Activated T-cell treated with anti-CD3 and anti-CD28 coated beads, Interleukin-2, amount 50 U/mL, for 24 hours (primary cell): ENCODE data around the gene CARD14.
"Not testable (repeated sequence)": the region's sequence is repeated elsewhere in the genome, so short reads cannot be mapped to it uniquely, and the experiment has no call there.

Experiments used
- DNase-seq: peaks from one replicate; pipeline ENCODE4 v3.0.0-alpha.2; 2020
- H3K27ac Mint-ChIP-seq: 2 replicates; pipeline ENCODE4 v1.8.0; 2020; ENCODE audit warnings: mild to moderate bottlenecking, mixed read lengths
- H3K27me3 Mint-ChIP-seq: 2 replicates; pipeline ENCODE4 v1.8.0; 2020; ENCODE audit warnings: mixed read lengths
- H3K36me3 Mint-ChIP-seq: 2 replicates; pipeline ENCODE4 v1.8.0; 2020; ENCODE audit warnings: low read depth, mixed read lengths
- H3K4me1 Mint-ChIP-seq: 2 replicates; pipeline ENCODE4 v1.8.0; 2020; ENCODE audit warnings: low read depth, mixed read lengths
- H3K4me3 Mint-ChIP-seq: 2 replicates; pipeline ENCODE4 v1.8.0; 2020; ENCODE audit warnings: mild to moderate bottlenecking, moderate library complexity, mixed read lengths
- H3K9me3 Mint-ChIP-seq: 2 replicates; pipeline ENCODE4 v1.8.0; 2020; ENCODE audit warnings: mixed read lengths

Gene CARD14

DNA sequence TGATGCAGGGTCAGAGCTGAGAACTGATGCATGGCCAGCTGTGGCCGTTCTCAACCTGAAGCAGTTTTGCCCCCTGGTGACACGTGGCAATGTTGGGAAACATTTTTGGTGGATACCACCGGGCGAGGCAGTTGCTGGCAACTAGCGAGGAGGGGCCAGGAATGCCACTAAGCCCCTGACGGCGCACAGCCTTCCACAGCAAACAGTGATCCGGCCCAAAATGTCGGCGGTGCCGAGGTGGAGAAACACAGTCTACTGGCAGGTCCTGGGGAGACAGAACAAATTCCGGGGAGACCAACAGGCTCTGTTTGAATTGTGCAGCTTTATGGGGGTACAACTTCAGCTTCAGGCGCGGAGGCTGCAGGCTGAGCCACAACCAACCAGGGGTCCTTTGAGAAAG is 58.6 kb downstream of the CARD14 start:
- Mint-ChIP-seq H3K36me3 (peaks cover 44% of the 10 kb centered on the region), H3K27ac (no peak overlapping the region)

DNA sequence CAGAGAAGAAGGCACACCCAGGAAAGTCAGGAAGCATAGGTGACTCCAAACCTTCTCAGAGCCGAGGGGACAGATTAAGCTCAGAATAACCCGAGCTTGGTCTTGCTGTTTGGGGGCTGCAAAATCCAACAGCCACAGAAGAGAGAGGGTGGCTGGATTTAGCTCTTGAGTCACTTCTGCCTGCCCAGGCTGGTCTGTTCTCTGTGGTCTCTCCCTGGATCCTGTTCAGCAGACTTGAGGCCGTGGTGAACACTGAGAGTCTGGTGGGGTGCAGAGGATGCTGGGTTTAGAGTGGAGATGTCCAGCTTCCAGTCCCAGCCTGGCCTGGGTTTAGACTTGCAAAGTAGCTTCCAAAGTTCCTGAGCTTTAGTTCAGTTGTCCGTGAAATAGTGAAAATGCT is 59.2 kb downstream of the CARD14 start:
- Mint-ChIP-seq H3K27ac (no peak overlapping the region), H3K36me3 (peaks cover 48% of the 10 kb centered on the region), H3K27me3 (no peaks in the 10 kb centered on the region)

More for the DNA sequence above, 58.6 kb downstream of the CARD14 start:
- Mint-ChIP-seq H3K4me1 (peaks cover 9% of the 10 kb centered on the region), H3K9me3 (peaks cover 15% of the 10 kb centered on the region), H3K27me3 (no peaks in the 10 kb centered on the region), H3K4me3 (no peak overlapping the region)
- DNase-seq: no peak

DNA sequence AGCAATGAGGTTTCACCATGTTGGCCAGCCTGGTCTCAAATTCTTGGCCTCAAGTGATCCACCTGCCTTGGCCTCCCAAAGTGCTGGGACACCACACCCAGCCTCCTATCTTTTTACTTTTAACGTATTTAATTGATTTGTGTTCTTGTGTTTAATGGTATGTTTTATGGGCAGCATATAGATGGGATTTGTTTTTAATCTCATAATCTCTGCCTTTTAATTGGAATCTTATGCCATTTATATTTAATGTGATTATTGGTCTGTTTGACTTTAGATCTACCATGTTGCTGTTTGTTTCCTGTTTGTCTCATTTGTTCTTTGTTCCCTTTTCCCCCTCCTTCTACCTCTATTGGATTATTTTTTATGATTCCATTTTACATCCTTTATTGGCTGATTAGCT is 62.6 kb downstream of the CARD14 start:
- H3K4me3 Mint-ChIP-seq: no peak overlapping the region
- H3K27ac Mint-ChIP-seq: no peak overlapping the region
- peaks cover 73% of the 10 kb centered on the region for H3K36me3 Mint-ChIP-seq

More for the DNA sequence above, 59.2 kb downstream of the CARD14 start:
- Mint-ChIP-seq H3K4me3 (no peak overlapping the region), H3K4me1 (peaks cover 6% of the 10 kb centered on the region), H3K9me3 (peaks cover 16% of the 10 kb centered on the region)
- DNase-seq: no peak

DNA sequence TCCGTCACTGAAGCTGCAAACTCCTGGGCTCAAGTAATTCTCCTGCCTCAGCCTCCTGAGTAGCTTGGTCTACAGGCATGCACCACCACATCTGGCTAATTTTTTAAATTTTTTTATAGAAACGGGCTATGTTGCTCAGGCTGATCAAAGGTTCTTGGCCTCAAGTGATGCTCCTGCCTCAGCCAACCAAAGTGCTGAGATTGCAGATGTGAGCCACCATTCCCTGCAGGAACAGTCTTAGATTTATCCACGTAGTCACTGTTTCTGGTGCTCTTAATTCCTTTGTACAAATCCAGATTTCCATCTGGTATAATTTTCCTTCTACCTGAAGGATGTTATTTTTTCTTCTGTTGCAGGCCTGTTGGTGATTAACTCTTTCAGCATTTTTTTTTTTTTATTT is 63.4 kb downstream of the CARD14 start:
- Mint-ChIP-seq H3K27ac (no peak overlapping the region), H3K4me1 (no peaks in the 10 kb centered on the region), H3K36me3 (peaks cover 75% of the 10 kb centered on the region), H3K27me3 (no peaks in the 10 kb centered on the region), H3K4me3 (no peak overlapping the region), H3K9me3 (peaks cover 19% of the 10 kb centered on the region)
- no peak for DNase-seq

More for the DNA sequence above, 62.6 kb downstream of the CARD14 start:
- Mint-ChIP-seq H3K4me1 (no peaks in the 10 kb centered on the region), H3K9me3 (peaks cover 19% of the 10 kb centered on the region), H3K27me3 (no peaks in the 10 kb centered on the region)
- no peak for DNase-seq

DNA sequence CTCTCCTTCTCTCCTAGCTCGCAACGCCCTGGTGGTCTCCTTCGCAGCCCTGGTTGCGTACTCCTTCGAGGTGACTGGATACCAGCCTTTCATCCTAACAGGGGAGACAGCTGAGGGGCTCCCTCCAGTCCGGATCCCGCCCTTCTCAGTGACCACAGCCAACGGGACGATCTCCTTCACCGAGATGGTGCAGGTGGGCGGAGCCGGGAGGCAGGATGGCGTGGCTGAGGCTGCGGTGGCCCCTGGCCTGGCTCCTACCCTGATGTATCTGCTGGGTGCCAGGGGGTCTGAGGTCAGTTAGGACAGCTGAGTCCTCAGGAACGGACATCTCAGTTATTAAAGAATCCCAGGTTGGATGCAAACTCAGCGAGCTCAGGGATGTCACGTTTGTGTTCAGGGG is 67.1 kb downstream of the CARD14 start:
- DNase-seq: no peak
- Mint-ChIP-seq H3K27ac (no peak overlapping the region), H3K4me3 (no peak overlapping the region), H3K9me3 (peaks cover 14% of the 10 kb centered on the region), H3K36me3 (peaks cover 74% of the 10 kb centered on the region), H3K27me3 (no peaks in the 10 kb centered on the region), H3K4me1 (no peaks in the 10 kb centered on the region)

DNA sequence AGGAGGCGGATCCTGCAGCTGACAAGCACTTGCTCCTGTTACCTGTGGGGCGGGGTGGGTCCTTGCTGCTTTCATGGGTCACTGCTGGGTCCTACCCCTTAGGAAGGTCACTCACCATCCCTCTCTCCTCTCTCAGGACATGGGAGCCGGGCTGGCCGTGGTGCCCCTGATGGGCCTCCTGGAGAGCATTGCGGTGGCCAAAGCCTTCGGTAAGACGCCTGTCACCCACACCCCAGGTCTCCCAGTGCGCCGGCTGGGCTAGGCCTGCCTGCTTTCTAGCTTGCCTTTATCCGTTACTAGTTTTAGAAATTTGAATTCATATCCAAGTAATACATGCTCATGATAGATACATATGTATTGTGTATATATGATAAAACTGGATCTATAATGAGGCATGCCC is 67.6 kb downstream of the CARD14 start:
- Mint-ChIP-seq H3K27ac (no peak overlapping the region), H3K4me3 (no peak overlapping the region), H3K9me3 (peaks cover 11% of the 10 kb centered on the region)

DNA sequence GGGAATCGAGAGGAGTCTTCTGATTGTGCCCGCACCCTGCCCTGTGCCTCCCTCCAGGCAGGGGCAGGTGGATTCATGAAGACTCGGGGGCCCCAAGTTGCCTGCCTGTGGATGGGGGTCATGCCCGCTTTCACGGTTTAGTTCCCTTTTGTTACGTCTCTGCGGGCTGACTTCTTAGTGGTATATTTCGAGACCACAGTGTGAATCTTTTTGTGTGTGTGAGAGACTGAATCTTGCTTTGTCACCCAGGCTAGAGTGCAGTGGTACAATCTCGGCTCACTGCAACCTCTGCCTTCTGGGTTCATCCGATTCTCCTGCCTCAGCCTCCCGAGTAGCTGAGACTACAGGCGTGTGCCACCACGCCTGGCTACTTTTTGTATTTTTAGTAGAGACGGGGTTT is 72.7 kb downstream of the CARD14 start:
- Mint-ChIP-seq H3K9me3 (no peaks in the 10 kb centered on the region), H3K27ac (no peak overlapping the region), H3K27me3 (no peaks in the 10 kb centered on the region), H3K36me3 (peaks cover 49% of the 10 kb centered on the region), H3K4me3 (no peak overlapping the region), H3K4me1 (no peaks in the 10 kb centered on the region)
- no peak for DNase-seq

More for the DNA sequence above, 67.6 kb downstream of the CARD14 start:
- H3K27me3 Mint-ChIP-seq: no peaks in the 10 kb centered on the region
- no peaks in the 10 kb centered on the region for H3K4me1 Mint-ChIP-seq
- peaks cover 73% of the 10 kb centered on the region for H3K36me3 Mint-ChIP-seq
- DNase-seq: no peak

DNA sequence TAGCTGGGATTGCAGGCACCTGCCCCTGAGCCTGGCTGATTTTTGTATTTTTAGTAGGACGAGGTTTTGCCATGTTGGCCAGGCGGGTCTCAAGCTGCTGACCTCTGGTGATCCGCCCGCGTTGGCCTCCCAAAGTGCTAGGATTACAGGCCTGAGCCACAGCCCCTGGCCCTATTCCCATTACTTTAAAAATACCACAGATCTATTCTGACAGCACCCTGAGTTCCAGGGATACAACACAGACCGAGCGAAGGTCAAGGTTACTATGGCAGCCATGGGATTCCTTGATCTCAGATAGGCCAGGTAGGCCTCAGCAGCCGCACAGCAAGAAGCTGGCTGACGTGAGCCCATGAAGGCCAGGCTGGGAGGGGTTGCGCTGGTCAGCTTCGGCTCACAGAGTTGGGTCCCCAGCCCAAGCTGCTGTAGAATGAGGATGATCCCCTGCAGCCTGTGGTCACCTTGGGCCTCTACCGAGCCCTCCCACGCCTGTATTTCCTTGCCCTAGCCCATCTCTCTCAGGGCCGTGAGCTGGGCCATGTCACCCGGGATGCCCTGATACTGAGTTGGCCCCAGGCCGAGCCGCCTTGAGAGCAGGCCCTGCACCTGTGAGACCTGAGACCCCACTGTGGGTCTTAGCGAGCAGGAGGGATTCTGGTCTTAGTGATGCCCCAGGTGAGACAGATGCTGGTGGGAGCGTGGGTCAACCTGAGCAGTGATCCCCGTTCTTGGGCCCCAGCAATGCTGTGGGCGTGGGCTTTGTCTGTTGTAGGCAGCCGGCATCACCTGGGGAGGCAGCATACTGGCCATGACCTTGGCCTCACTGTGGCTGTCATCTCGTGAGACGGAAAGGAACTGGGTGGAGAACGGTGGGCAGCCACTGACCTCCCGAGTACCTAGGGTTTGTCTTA is 74.0 kb downstream of the CARD14 start:
- H3K36me3 Mint-ChIP-seq: peaks cover 39% of the 10 kb centered on the region
- no peaks in the 10 kb centered on the region for H3K27me3 Mint-ChIP-seq
- no peak overlapping the region for H3K4me3 Mint-ChIP-seq
- DNase-seq: no peak
- H3K4me1 Mint-ChIP-seq: no peaks in the 10 kb centered on the region
- H3K27ac Mint-ChIP-seq: no peak overlapping the region
- no peaks in the 10 kb centered on the region for H3K9me3 Mint-ChIP-seq

DNA sequence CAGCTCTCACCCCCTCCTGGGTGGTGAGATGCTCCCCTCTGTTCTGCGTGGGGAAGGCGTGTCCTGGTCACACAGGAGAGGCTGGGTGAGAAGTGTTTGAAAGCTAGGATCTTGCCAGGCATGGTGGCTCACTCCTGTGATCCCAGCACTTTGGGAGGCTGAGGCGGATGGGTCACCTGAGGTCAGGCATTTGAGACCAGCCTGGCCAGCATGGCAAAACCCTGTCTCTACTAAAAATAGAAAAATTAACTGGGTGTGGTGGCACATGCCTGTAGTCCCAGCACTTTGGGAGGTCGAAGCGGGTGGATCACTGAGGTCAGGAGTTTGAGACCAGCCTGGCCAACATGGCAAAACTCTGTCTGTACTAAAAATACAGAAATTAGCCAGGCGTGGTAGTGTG is 74.6 kb downstream of the CARD14 start:
- not testable (repeated sequence) for DNase-seq, H3K9me3 Mint-ChIP-seq, H3K27me3 Mint-ChIP-seq, H3K27ac Mint-ChIP-seq, H3K4me1 Mint-ChIP-seq, H3K4me3 Mint-ChIP-seq
- H3K36me3 Mint-ChIP-seq: peaks cover 42% of the 10 kb centered on the region

DNA sequence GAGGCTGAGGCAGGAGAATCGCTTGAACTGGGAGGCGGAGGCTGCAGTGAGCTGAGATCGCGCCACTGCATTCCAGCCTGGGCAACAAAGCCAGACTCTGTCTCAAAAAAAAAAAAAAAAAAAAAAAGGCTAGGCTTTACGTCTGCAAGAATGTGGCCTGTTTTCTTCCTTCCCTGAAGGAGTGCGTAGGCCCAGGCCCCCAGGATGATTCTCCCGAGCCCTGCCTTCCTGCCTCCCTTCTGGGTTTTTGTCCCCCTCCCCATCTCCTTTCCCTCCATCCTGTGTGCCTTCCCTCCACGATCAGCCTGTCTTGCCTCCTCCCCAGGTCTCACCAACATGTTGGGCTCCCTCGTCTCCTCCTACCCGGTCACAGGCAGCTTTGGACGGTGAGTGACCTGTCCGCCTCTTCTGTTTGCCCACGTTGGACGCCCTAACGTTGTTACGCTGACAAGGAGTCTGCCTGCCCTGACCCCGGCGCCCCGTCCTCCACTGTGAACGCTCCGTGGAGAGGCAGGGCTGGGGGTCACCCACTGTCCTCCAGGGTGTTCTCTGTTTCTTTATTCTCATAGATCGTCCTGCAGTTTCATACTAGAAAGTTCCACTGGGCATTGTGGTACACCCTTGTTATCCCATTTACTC is 75.2 kb downstream of the CARD14 start:
- no peaks in the 10 kb centered on the region for H3K4me1 Mint-ChIP-seq
- no peaks in the 10 kb centered on the region for H3K9me3 Mint-ChIP-seq
- no peaks in the 10 kb centered on the region for H3K27me3 Mint-ChIP-seq
- peaks cover 39% of the 10 kb centered on the region for H3K36me3 Mint-ChIP-seq
- DNase-seq: no peak
- H3K27ac Mint-ChIP-seq: no peak overlapping the region
- H3K4me3 Mint-ChIP-seq: no peak overlapping the region

DNA sequence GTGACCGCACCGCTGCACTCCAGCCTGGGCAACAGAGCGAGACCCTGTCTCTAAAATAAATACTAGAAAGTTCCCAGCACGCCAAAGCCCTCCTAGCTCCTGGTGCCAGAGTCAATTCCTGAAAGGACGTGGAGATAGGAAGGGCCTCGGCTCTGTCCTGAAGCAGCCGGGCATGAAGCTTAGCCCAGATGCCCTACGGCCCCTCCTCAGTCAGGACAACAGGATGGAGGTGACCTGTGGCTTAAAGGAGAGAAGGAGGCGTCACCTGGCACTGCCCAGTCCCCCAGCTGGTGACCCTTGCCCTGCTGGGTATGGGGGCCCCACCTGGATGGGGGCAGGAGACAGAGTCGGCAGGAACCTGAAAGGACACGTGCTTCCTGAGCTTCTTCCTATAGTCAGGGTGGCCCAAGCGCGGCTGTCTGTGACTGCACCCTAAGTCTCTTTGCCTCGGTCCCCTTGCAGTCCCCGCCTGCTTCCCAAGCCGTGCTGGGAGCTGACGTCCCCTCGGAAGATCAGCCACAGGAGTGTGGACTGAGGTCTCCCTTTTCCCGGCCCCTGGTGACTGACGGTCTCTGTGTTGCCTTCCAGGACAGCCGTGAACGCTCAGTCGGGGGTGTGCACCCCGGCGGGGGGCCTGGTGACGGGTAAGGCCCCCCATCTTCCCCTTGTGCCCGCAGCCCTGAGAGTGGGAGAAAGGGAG is 75.9 kb downstream of the CARD14 start:
- Mint-ChIP-seq H3K9me3 (no peaks in the 10 kb centered on the region), H3K4me3 (no peak overlapping the region), H3K36me3 (peaks cover 37% of the 10 kb centered on the region), H3K4me1 (no peaks in the 10 kb centered on the region), H3K27me3 (no peaks in the 10 kb centered on the region), H3K27ac (no peak overlapping the region)
- no peak for DNase-seq

DNA sequence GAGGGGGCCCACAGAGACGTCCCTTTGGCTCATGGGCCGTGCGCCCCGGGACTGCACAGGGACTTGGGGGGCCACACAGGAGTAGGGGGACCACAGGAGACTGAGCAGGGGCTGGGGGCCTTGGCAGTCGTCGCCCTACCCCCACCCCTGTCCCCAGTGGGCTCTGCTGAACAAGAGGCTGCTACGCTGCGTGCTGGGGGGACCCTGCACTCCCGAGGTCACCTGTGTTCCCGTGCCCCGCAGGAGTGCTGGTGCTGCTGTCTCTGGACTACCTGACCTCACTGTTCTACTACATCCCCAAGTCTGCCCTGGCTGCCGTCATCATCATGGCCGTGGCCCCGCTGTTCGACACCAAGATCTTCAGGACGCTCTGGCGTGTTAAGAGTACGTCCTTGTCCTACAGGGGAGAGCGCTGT is 76.4 kb downstream of the CARD14 start:
- H3K4me1 Mint-ChIP-seq: no peaks in the 10 kb centered on the region
- no peaks in the 10 kb centered on the region for H3K27me3 Mint-ChIP-seq
- DNase-seq: no peak
- H3K27ac Mint-ChIP-seq: no peak overlapping the region
- H3K4me3 Mint-ChIP-seq: no peak overlapping the region
- H3K36me3 Mint-ChIP-seq: peaks cover 33% of the 10 kb centered on the region
- H3K9me3 Mint-ChIP-seq: no peaks in the 10 kb centered on the region

DNA sequence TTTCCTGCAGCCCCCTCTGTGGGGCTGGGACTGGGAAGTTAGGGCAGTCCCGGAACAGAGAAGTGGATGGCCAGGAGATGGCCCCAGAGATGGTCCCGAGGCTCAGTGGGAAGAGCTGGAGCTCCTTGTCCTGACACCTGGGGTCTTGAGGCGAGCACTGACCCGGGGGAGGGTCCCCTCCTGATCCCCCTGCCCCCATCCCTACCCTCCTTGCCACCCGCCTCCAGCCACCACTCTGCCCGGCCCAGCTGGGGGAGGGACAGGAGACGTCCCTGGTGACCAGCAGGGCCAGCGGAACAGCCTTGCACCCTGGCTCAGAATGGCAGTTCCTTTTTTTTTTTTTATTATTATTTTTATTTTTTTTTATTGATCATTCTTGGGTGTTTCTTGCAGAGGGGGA is 76.9 kb downstream of the CARD14 start:
- Mint-ChIP-seq H3K36me3 (peaks cover 30% of the 10 kb centered on the region), H3K27ac (no peak overlapping the region), H3K27me3 (no peaks in the 10 kb centered on the region), H3K4me1 (peaks cover under 1% of the 10 kb centered on the region), H3K9me3 (no peaks in the 10 kb centered on the region), H3K4me3 (no peak overlapping the region)
- no peak for DNase-seq

DNA sequence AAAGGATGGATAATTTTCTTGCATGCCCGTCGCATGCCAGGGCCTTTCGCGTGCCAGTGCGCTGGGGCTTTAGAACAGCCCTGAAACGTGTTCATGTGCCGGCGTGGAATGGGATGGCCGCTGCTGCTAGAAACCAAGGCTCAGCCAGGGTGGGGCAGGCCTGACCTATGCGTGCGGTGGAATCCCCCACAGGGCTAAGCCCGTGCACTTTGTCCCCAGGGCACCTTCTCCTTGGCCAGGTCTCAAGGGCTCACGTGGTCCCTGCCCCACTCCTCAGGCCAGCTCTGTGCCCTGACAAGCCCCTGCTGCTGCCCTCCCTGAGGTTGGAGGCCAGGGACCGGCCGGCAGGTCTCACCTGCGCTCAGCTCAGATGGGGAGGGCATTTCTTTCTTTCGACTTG is 77.7 kb downstream of the CARD14 start:
- Mint-ChIP-seq H3K4me1 (peaks cover 9% of the 10 kb centered on the region), H3K27me3 (no peaks in the 10 kb centered on the region), H3K36me3 (peaks cover 25% of the 10 kb centered on the region), H3K4me3 (no peak overlapping the region), H3K9me3 (no peaks in the 10 kb centered on the region), H3K27ac (no peak overlapping the region)
- DNase-seq: no peak
